Gastrocnemius medialis (tissue), 4 donors: ENCODE data around the gene NR2C1. TPM values are rescaled to one million over a fixed set of nuclear protein-coding genes. Genes with fewer than 3 reads are reported as not detected.

Experiments
- ATAC-seq, 2 donors: fragments of 150-250 bp; one replicate each; pipeline ENCODE4 v1.9.1; 2016
- DNase-seq, 2 donors: peaks; one replicate each; pipeline ENCODE4 v3.0.0-alpha.2; 2019
- H3K27ac ChIP-seq, 4 donors: fragments of 200-600 bp; sonication (generic); 1 replicate in 1 of 4; 2 replicates in 3 of 4; pipeline ENCODE4 v1.5.1; 2016 to 2018; ENCODE audit warnings: mild to moderate bottlenecking in 2 of 4, moderate library complexity in 1 of 4
- H3K27me3 ChIP-seq, 3 donors: fragments of 200-600 bp; sonication (generic) in 2 of 3; 1 replicate in 1 of 3; 2 replicates in 2 of 3; pipeline versions ENCODE4 v1.5.1 to v1.6.0; 2016 to 2019; ENCODE audit warnings: mild to moderate bottlenecking in 1 of 3, moderate library complexity in 1 of 3
- H3K36me3 ChIP-seq, 2 donors: fragments of 200-600 bp; sonication (generic) in 1 of 2; one replicate each; pipeline ENCODE4 v1.5.1; 2017 to 2018
- H3K4me1 ChIP-seq, 2 donors: fragments of 200-600 bp; sonication (generic) in 1 of 2; one replicate each; pipeline ENCODE4 v1.5.1; 2016 to 2017; ENCODE audit warnings: mild to moderate bottlenecking in 2 of 2
- H3K4me3 ChIP-seq, 4 donors: fragments of 200-600 bp; sonication (generic) in 3 of 4; 1 replicate in 1 of 4; 2 replicates in 3 of 4; pipeline ENCODE4 v1.5.1; 2016 to 2019; ENCODE audit warnings: mild to moderate bottlenecking in 2 of 4
- H3K9me3 ChIP-seq, 3 donors: fragments of 200-600 bp; sonication (generic) in 2 of 3; 1 replicate in 1 of 3; 2 replicates in 2 of 3; pipeline ENCODE4 v1.5.1; 2016 to 2019
- POLR2A ChIP-seq, 2 donors: fragments of 450-650 bp; IDR thresholded peaks; one replicate each; pipeline ENCODE4 v1.6.1; 2017; ENCODE audit warnings: antibody characterized with exemption in 2 of 2, mild to moderate bottlenecking in 2 of 2, moderate library complexity in 2 of 2
- in situ Hi-C, 4 donors: fragments of 200-750 bp; cut with MboI; loops; one replicate each; pipeline versions ENCODE4 v1.15.0 to v1.8.0; 2017; ENCODE audit warnings: low sequenced_read_pairs in 4 of 4
- intact Hi-C: fragments of 100-400 bp; cut with DNase I; formaldehyde crosslinking; loops from one replicate; pipeline ENCODE4 v1.15.1; 2023; ENCODE audit warnings: low total_unique reads
- total RNA-seq, 4 donors: library from RNA; depleted of rRNA; stranded (reverse); fragments of >200 nt; gene quantifications; one replicate each; pipeline versions ENCODE4 v1.1.0 to v1.2.3, GENCODE V29; 2016
- TF ChIP-seq, protein P1 (sequence below), 5 experiments: fragments of 450-650 bp in 3 of 5; fragments of 200-600 bp in 2 of 5; sonication (generic) in 2 of 5; IDR thresholded peaks in 4 of 5; conservative IDR thresholded peaks in 1 of 5; 1 replicate in 4 of 5; 2 replicates in 1 of 5; pipeline ENCODE4 v1.5.1; 2016 to 2019; ENCODE audit warnings: antibody characterized with exemption in 5 of 5, mild to moderate bottlenecking in 3 of 5, moderate library complexity in 3 of 5

The NR2C1 gene
- total RNA-seq, 4 donors from 2014 or later = 16.2 to 48.8 (median 22.5) TPM

GRCh38 chr12:95089462-95089861, 16.0 kb upstream of the NR2C1 start:
- no peak overlapping the region for H3K4me3 ChIP-seq
- TF ChIP-seq POLR2A (IDR thresholded peaks at IDR 0.05) = no peak
- TF ChIP-seq, protein P1, sequence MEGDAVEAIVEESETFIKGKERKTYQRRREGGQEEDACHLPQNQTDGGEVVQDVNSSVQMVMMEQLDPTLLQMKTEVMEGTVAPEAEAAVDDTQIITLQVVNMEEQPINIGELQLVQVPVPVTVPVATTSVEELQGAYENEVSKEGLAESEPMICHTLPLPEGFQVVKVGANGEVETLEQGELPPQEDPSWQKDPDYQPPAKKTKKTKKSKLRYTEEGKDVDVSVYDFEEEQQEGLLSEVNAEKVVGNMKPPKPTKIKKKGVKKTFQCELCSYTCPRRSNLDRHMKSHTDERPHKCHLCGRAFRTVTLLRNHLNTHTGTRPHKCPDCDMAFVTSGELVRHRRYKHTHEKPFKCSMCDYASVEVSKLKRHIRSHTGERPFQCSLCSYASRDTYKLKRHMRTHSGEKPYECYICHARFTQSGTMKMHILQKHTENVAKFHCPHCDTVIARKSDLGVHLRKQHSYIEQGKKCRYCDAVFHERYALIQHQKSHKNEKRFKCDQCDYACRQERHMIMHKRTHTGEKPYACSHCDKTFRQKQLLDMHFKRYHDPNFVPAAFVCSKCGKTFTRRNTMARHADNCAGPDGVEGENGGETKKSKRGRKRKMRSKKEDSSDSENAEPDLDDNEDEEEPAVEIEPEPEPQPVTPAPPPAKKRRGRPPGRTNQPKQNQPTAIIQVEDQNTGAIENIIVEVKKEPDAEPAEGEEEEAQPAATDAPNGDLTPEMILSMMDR (IDR thresholded peaks at IDR 0.05 in 4 of 5, conservative IDR thresholded peaks at IDR 0.05 in 1 of 5) = no peak
- no peaks in the 10 kb centered on the region for H3K9me3 ChIP-seq
- DNase-seq (no peak), ATAC-seq (no peak)
- intact Hi-C loops (no loop called here), in situ Hi-C loops (no loop called here)
- no peaks in the 10 kb centered on the region for H3K27me3 ChIP-seq
- no peak overlapping the region for H3K27ac ChIP-seq
- peaks cover 0 to 4% of the 10 kb centered on the region in 2 donors for H3K4me1 ChIP-seq
- peaks cover 0 to 6% of the 10 kb centered on the region in 2 donors for H3K36me3 ChIP-seq

DNA sequence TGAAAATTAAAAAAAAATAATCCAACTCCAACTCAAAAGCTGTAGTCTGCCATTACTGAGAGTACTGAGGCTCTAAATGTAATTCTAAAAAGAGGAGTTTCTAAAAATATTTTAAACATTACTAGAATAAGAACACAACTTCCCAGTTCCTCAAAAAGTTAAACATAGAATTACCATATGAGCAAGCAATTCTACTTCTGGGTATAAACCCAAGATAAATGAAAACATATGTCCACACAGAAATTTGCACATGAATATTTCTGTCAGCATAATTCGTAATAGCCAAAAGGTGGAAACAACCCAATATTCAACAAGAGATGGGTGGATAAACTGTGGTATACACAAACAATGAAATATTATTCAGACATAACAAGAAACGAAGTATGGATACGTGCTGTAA, 15.0 kb upstream of the NR2C1 start:
- DNase-seq (no peak), ATAC-seq (no peak)
- H3K27me3 ChIP-seq = no peaks in the 10 kb centered on the region
- no peak overlapping the region for H3K4me3 ChIP-seq
- no peak overlapping the region for H3K27ac ChIP-seq
- in situ Hi-C loops (no loop called here), intact Hi-C loops (no loop called here)
- TF ChIP-seq, protein P1 (IDR thresholded peaks at IDR 0.05 in 4 of 5, conservative IDR thresholded peaks at IDR 0.05 in 1 of 5) = no peak
- no peak for TF ChIP-seq POLR2A (IDR thresholded peaks at IDR 0.05)
- peaks cover 0 to 6% of the 10 kb centered on the region in 2 donors for H3K36me3 ChIP-seq
- H3K4me1 ChIP-seq = peaks cover 10 to 14% of the 10 kb centered on the region in 2 donors
- H3K9me3 ChIP-seq = no peaks in the 10 kb centered on the region

DNA sequence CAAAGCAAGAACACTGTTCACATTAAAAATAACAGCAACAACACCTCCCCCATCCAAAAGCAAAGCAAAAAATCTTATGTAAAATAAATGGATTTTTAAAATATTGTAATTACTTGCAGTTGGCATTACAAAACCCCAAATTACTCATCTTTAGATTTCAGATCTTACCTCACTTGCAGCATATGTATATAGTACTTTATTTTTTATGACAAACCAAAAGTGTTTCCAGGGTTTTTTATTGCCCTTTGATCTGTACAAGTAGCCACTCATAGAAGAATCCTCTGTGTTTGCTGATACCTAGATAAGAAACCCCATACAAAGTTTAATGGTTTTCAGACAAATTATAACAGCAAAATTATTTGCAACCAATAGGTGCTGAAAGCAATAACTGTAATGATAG, 12.2 kb upstream of the NR2C1 start:
- DNase-seq = no peak
- H3K27me3 ChIP-seq = no peaks in the 10 kb centered on the region
- no peak overlapping the region for H3K4me3 ChIP-seq
- in situ Hi-C loops = no loop called here
- ATAC-seq = no peak
- no peak for TF ChIP-seq POLR2A (IDR thresholded peaks at IDR 0.05)
- TF ChIP-seq, protein P1 (IDR thresholded peaks at IDR 0.05 in 4 of 5, conservative IDR thresholded peaks at IDR 0.05 in 1 of 5) = no peak
- H3K9me3 ChIP-seq = no peaks in the 10 kb centered on the region
- peaks cover 0 to 6% of the 10 kb centered on the region in 2 donors for H3K36me3 ChIP-seq
- H3K4me1 ChIP-seq = peaks cover 13 to 19% of the 10 kb centered on the region in 2 donors
- H3K27ac ChIP-seq = no peak overlapping the region
- intact Hi-C loops = no loop called here

GRCh38 chr12:95083938-95084337, 10.5 kb upstream of the NR2C1 start:
- no peaks in the 10 kb centered on the region for H3K27me3 ChIP-seq
- DNase-seq = peak in 1 of 2 donors; percentile 32
- in situ Hi-C loops = no loop called here
- intact Hi-C loops = no loop called here
- no peaks in the 10 kb centered on the region for H3K9me3 ChIP-seq
- TF ChIP-seq POLR2A (IDR thresholded peaks at IDR 0.05) = no peak
- TF ChIP-seq, protein P1 (IDR thresholded peaks at IDR 0.05 in 4 of 5, conservative IDR thresholded peaks at IDR 0.05 in 1 of 5) = no peak
- H3K36me3 ChIP-seq = peaks cover 0 to 3% of the 10 kb centered on the region in 2 donors
- peak; percentile 60 to 95 for ATAC-seq
- H3K4me1 ChIP-seq = peaks cover 13 to 19% of the 10 kb centered on the region in 2 donors
- H3K27ac ChIP-seq = peak overlapping the region in 3 of 4 donors; percentile 14 to 56 (median 46)
- peak overlapping the region in 1 of 4 donors; percentile 2 for H3K4me3 ChIP-seq

DNA sequence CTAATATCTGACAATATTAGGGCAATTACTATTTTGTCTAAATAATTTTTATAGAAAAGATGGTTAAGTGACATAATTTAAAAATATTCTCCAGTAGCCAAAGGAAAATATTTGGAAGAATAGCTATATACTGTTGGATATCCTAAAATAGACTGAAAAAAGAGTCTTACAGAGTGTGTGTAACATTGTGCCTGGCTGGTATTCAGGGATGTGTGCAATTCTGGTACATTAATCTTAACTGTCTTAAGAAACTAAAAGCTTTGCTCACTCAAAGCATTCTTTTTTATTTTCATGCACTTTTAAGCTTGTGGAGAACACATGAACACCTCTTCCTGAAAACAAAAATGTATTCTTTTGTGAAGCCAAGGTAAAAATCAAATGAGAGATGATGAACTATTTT, 10.1 kb upstream of the NR2C1 start:
- in situ Hi-C loops = no loop called here
- TF ChIP-seq, protein P1 (IDR thresholded peaks at IDR 0.05 in 4 of 5, conservative IDR thresholded peaks at IDR 0.05 in 1 of 5) = no peak
- TF ChIP-seq POLR2A (IDR thresholded peaks at IDR 0.05) = no peak
- intact Hi-C loops = no loop called here
- Histone ChIP-seq H3K4me3 (peak overlapping the region in 1 of 4 donors; percentile 2), H3K4me1 (peaks cover 13 to 19% of the 10 kb centered on the region in 2 donors), H3K36me3 (no peaks in the 10 kb centered on the region), H3K27me3 (no peaks in the 10 kb centered on the region), H3K9me3 (no peaks in the 10 kb centered on the region), H3K27ac (peak overlapping the region in 2 of 4 donors; percentile 46 to 56)
- ATAC-seq (peak in 1 of 2 donors; percentile 69), DNase-seq (no peak)
